Measurements from ENCODE around the gene MINAR2. TPM values are rescaled to one million over a fixed set of nuclear protein-coding genes. Genes with fewer than 3 reads are reported as not detected.

MINAR2 gene
- total RNA-seq, 1 experiment from 2014 or later: not detected

- DNase-seq (ENCODE audit: low spot score): no peak
- no peak overlapping the region for H3K4me3 ChIP-seq (ENCODE audit: low read depth, low read length, poor library complexity, severe bottlenecking)
- no peaks in the 10 kb centered on the region for H3K27me3 ChIP-seq (replicated peaks; ENCODE audit: insufficient read depth, low read depth, low read length, poor library complexity)
- no peaks in the 10 kb centered on the region for H3K9me3 ChIP-seq (ENCODE audit: low read depth, low read length, poor library complexity, severe bottlenecking)
- H3K36me3 ChIP-seq (ENCODE audit: insufficient read depth, low read length, poor library complexity, severe bottlenecking): no peaks in the 10 kb centered on the region
- POLR2A ChIA-PET (ENCODE audit: low non-redundant PET): no interaction called here
- CTCF ChIA-PET: no interaction called here
- H3K4me1 ChIP-seq (ENCODE audit: insufficient read depth, low read length, poor library complexity, severe bottlenecking): no peaks in the 10 kb centered on the region
- no peak overlapping the region for H3K27ac ChIP-seq (ENCODE audit: low read depth, low read length, poor library complexity, severe bottlenecking)
- TF ChIP-seq EZH2 (IDR thresholded peaks at IDR 0.05; ENCODE audit: borderline replicate concordance, low read depth, low read length, poor library complexity, severe bottlenecking) (no peak), CTCF (conservative IDR thresholded peaks at IDR 0.05; ENCODE audit: low read depth, low read length) (no peak)
- no TSS peak for BruUV-seq (replicated peaks)
- intact Hi-C loops (cut with micrococcal nuclease; ENCODE audit: unreplicated experiment): no loop called here
These were observed 31.2 kb upstream of the MINAR2 start for GRCh38 chr5:129716651-129717050.

GRCh38 chr5:129717751-129718310, 30.1 kb upstream of the MINAR2 start:
- TF ChIP-seq EZH2 (IDR thresholded peaks at IDR 0.05; ENCODE audit: borderline replicate concordance, low read depth, low read length, poor library complexity, severe bottlenecking) (no peak), CTCF (conservative IDR thresholded peaks at IDR 0.05; ENCODE audit: low read depth, low read length) (no peak)
- ChIA-PET CTCF (no interaction called here), POLR2A (ENCODE audit: low non-redundant PET) (no interaction called here)
- BruUV-seq (replicated peaks): no TSS peak
- Histone ChIP-seq H3K4me3 (ENCODE audit: low read depth, low read length, poor library complexity, severe bottlenecking) (no peak overlapping the region), H3K4me1 (ENCODE audit: insufficient read depth, low read length, poor library complexity, severe bottlenecking) (no peaks in the 10 kb centered on the region), H3K9me3 (ENCODE audit: low read depth, low read length, poor library complexity, severe bottlenecking) (no peaks in the 10 kb centered on the region), H3K36me3 (ENCODE audit: insufficient read depth, low read length, poor library complexity, severe bottlenecking) (no peaks in the 10 kb centered on the region), H3K27me3 (replicated peaks; ENCODE audit: insufficient read depth, low read depth, low read length, poor library complexity) (no peaks in the 10 kb centered on the region), H3K27ac (ENCODE audit: low read depth, low read length, poor library complexity, severe bottlenecking) (no peak overlapping the region)
- no peak for DNase-seq (ENCODE audit: low spot score)
- intact Hi-C loops (cut with micrococcal nuclease; ENCODE audit: unreplicated experiment): no loop called here

- intact Hi-C loops (cut with micrococcal nuclease; ENCODE audit: unreplicated experiment): no loop called here
- ChIA-PET CTCF (no interaction called here), POLR2A (ENCODE audit: low non-redundant PET) (no interaction called here)
- Histone ChIP-seq H3K4me1 (ENCODE audit: insufficient read depth, low read length, poor library complexity, severe bottlenecking) (no peaks in the 10 kb centered on the region), H3K27ac (ENCODE audit: low read depth, low read length, poor library complexity, severe bottlenecking) (no peak overlapping the region), H3K36me3 (ENCODE audit: insufficient read depth, low read length, poor library complexity, severe bottlenecking) (no peaks in the 10 kb centered on the region), H3K27me3 (replicated peaks; ENCODE audit: insufficient read depth, low read depth, low read length, poor library complexity) (peaks cover 4% of the 10 kb centered on the region), H3K9me3 (ENCODE audit: low read depth, low read length, poor library complexity, severe bottlenecking) (no peaks in the 10 kb centered on the region), H3K4me3 (ENCODE audit: low read depth, low read length, poor library complexity, severe bottlenecking) (no peak overlapping the region)
- DNase-seq (ENCODE audit: low spot score): no peak
- TF ChIP-seq CTCF (conservative IDR thresholded peaks at IDR 0.05; ENCODE audit: low read depth, low read length) (no peak), EZH2 (IDR thresholded peaks at IDR 0.05; ENCODE audit: borderline replicate concordance, low read depth, low read length, poor library complexity, severe bottlenecking) (no peak)
- BruUV-seq (replicated peaks): no TSS peak
These were observed 29.3 kb upstream of the MINAR2 start for GRCh38 chr5:129718471-129719090.

Data from A673 (cell line).